HL-60 (cell line): ENCODE measurements around the gene STXBP4.

Experiments used
- DNase-seq, 2 experiments: peaks; one replicate each; pipeline ENCODE4 v3.0.0-alpha.2; 2010 to 2020; ENCODE audit warnings: low read depth in 1 of 2, low spot score in 1 of 2
- H3K27ac ChIP-seq: fragments of 250-450 bp; sonication (Bioruptor Pico); replicated peaks from 2 replicates; pipeline ENCODE4 v1.5.1; 2020; ENCODE audit warnings: mild to moderate bottlenecking, moderate library complexity
- H3K27me3 ChIP-seq: fragments of 250-450 bp; sonication (Bioruptor Pico); 2 replicates; pipeline ENCODE4 v1.5.1; 2021; ENCODE audit warnings: mild to moderate bottlenecking, moderate library complexity; ENCODE audit not compliant: insufficient read depth, poor library complexity, severe bottlenecking
- H3K4me3 ChIP-seq: replicated peaks from 2 replicates; pipeline ENCODE4 v1.5.1; 2011; ENCODE audit warnings: mild to moderate bottlenecking, control low read depth, low read length; ENCODE audit not compliant: insufficient read depth
- GABPA ChIP-seq: IDR thresholded peaks from 2 replicates; pipeline ENCODE4 v1.6.1; 2012; ENCODE audit warnings: low read depth
- POLR2AphosphoS5 ChIP-seq: IDR thresholded peaks from 2 replicates; pipeline ENCODE4 v1.6.1; 2012; ENCODE audit warnings: low read depth
- SPI1 ChIP-seq: IDR thresholded peaks from 2 replicates; pipeline ENCODE4 v1.6.1; 2012; ENCODE audit warnings: low read depth, mild to moderate bottlenecking, borderline replicate concordance
- TF ChIP-seq, protein P1 (sequence below): IDR thresholded peaks from one replicate; pipeline ENCODE4 v1.5.1; 2011; ENCODE audit warnings: low read length, control low read depth, inconsistent platforms; ENCODE audit not compliant: insufficient read depth
- TF ChIP-seq, protein P2 (sequence below): IDR thresholded peaks from 2 replicates; pipeline ENCODE4 v1.6.1; 2012; ENCODE audit warnings: low read depth; ENCODE audit not compliant: insufficient replicate concordance

STXBP4 gene

DNA sequence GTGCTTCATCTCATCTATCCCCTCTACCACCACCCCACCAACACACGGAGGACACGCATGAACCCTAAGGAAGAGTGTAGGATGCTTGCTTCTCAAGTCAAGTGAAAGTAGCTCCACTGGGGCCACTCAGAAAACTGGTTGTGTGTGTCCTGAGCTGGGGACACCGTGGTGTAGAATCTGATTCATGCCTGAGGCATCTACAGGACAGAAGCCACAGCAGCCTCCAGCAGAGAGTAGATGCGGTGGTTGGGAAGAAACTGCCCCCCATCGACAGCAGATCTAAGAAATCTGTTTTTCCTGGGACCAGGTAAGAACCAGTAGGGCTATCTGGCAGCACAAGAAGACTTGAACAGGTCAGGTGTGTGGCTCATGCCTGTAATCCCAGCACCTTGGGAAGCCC lies 244.3 kb downstream of the STXBP4 start:
- DNase-seq = no peak
- TF ChIP-seq, protein P1, sequence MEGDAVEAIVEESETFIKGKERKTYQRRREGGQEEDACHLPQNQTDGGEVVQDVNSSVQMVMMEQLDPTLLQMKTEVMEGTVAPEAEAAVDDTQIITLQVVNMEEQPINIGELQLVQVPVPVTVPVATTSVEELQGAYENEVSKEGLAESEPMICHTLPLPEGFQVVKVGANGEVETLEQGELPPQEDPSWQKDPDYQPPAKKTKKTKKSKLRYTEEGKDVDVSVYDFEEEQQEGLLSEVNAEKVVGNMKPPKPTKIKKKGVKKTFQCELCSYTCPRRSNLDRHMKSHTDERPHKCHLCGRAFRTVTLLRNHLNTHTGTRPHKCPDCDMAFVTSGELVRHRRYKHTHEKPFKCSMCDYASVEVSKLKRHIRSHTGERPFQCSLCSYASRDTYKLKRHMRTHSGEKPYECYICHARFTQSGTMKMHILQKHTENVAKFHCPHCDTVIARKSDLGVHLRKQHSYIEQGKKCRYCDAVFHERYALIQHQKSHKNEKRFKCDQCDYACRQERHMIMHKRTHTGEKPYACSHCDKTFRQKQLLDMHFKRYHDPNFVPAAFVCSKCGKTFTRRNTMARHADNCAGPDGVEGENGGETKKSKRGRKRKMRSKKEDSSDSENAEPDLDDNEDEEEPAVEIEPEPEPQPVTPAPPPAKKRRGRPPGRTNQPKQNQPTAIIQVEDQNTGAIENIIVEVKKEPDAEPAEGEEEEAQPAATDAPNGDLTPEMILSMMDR = no peak
- TF ChIP-seq SPI1 = no peak
- TF ChIP-seq GABPA = no peak
- TF ChIP-seq, protein P2, sequence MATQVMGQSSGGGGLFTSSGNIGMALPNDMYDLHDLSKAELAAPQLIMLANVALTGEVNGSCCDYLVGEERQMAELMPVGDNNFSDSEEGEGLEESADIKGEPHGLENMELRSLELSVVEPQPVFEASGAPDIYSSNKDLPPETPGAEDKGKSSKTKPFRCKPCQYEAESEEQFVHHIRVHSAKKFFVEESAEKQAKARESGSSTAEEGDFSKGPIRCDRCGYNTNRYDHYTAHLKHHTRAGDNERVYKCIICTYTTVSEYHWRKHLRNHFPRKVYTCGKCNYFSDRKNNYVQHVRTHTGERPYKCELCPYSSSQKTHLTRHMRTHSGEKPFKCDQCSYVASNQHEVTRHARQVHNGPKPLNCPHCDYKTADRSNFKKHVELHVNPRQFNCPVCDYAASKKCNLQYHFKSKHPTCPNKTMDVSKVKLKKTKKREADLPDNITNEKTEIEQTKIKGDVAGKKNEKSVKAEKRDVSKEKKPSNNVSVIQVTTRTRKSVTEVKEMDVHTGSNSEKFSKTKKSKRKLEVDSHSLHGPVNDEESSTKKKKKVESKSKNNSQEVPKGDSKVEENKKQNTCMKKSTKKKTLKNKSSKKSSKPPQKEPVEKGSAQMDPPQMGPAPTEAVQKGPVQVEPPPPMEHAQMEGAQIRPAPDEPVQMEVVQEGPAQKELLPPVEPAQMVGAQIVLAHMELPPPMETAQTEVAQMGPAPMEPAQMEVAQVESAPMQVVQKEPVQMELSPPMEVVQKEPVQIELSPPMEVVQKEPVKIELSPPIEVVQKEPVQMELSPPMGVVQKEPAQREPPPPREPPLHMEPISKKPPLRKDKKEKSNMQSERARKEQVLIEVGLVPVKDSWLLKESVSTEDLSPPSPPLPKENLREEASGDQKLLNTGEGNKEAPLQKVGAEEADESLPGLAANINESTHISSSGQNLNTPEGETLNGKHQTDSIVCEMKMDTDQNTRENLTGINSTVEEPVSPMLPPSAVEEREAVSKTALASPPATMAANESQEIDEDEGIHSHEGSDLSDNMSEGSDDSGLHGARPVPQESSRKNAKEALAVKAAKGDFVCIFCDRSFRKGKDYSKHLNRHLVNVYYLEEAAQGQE = no peak
- TF ChIP-seq POLR2AphosphoS5 = no peak
- Histone ChIP-seq H3K27me3 (no peaks in the 10 kb centered on the region), H3K27ac (no peak overlapping the region), H3K4me3 (no peak overlapping the region)

DNA sequence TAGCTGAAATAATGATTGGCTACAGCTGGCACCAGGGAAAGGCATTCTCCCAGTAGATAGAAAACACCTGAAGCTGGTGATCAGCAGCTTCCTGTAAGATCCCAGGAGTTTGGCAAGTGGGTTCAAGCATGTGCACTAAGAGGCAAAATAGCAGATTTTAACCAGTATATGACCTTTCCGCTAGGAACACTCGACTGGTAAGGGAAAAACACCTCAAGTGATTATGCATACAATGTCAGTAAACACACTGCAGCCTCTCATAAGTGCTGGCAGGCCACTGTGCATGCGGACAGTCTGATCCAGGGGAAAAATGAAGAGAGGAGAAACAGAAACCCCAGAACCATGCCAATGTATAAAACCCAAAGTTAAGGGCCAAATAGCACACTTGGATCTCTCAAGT lies 247.1 kb downstream of the STXBP4 start:
- Histone ChIP-seq H3K4me3 (no peak overlapping the region), H3K27ac (no peak overlapping the region), H3K27me3 (no peaks in the 10 kb centered on the region)
- TF ChIP-seq POLR2AphosphoS5 (no peak), SPI1 (no peak), GABPA (no peak)
- TF ChIP-seq, protein P2 = no peak
- TF ChIP-seq, protein P1 = no peak
- DNase-seq = no peak

DNA sequence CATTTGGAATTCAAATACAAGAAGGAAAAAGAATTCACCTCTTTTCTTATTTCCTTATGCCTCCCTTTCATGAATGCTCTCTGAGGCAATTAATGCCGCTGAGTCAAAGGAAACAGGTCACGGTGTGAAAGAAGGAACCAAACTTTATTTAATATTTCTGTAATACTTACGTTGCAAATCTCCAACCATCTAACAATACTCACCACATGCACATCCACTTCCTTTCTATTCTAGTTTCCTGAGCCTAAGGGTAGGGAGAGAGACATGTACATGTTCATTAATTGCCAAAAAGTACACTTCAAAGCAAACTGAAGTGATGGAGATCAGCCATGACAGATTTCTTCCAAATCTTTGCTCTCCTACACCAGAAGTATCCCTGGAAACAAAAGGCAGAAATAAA lies 248.3 kb downstream of the STXBP4 start:
- H3K27ac ChIP-seq = no peak overlapping the region
- no peak for DNase-seq
- no peak overlapping the region for H3K4me3 ChIP-seq
- peaks cover 2% of the 10 kb centered on the region for H3K27me3 ChIP-seq
- TF ChIP-seq GABPA (no peak), POLR2AphosphoS5 (no peak), SPI1 (no peak)
- TF ChIP-seq, protein P1 = no peak
- TF ChIP-seq, protein P2 = no peak
